Measurements from ENCODE around the gene PDK4.
"Not testable (repeated sequence)": the region's sequence is repeated elsewhere in the genome, so short reads cannot be mapped to it uniquely, and the experiment has no call there.

The PDK4 gene

GRCh38 chr7:95604397-95604796 is 8.1 kb upstream of the PDK4 start:
- not testable (repeated sequence) for DNase-seq

DNA sequence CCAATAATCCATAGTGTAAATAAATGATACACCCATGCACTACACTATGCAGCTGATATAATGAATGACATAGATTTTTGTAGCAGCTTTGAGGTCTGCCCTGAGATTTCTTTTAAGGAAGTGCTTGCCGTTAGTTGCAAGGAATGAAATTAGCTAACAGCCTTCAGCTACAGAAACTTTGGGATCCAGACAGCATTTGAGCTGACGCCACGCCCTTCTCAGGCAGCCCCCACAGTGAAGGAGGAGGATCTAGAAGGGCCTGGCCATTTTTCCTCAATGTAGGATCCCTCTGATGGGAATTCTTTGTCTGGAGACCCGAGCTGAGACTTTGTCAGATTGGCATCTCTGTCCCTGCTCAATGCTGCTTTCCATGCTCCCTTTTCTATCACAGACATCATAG is 6.1 kb upstream of the PDK4 start:
- DNase-seq = no peak

- DNase-seq = no peak
These were observed 5.0 kb upstream of the PDK4 start for GRCh38 chr7:95601316-95601715.

DNA sequence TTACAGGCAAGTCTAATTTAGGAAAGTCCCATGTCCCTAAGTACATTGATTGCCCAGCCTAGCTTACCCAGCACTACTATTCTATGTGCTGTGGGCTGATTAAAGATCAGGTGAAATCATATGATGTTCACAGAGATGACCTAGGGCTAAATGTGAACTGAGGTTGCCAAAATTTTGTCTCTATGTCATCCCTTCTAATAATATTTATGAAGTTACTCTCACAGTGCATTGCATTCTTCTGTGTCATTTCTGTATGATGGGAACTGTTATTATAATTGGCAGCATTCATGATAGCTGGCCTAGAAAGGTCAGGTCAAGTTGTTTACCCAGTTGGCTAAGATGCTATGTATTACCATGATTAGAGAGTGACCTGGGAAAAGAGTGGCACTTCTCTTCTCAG is 2.8 kb upstream of the PDK4 start:
- DNase-seq = no peak

DNA sequence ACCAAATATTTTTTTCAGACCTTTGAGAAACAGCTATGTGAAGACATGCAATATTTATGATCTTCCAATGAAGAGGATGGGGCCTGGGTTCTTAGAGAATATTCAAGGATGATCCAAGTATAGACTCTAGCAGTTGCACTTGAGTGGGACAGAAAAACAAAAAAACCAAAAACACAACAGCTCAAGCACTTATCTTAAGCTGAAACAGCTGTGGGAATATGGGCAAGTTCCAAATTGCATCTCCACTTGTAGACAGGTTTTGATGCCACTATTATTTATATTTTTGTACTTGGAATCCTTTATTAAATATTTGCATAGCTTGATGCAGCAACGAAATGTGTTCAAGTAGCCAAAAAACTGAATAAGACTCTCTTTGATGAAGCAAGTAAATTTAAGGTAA is 2.2 kb upstream of the PDK4 start:
- DNase-seq = no peak

DNA sequence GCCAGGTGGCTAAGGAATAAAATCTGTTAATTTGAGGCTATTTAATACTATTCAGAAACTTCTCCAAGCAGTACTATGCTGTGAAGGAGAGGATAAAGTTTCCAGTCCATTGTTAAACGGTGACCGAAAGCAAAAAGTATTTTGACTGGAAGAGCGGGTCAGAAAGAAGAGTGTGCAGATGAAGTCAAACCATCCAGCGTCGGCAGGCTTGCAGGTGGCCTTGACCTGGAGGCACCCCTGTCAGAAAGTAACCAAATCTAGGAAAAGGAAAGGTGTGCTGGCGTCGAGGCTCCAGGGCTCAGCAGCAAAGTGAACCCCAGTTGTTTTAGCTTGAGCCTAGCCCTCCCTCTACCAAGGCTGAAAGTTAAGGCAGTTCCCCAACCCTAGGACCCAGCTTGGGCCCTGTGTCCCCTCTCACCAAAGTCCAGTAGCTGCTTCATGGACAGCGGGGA is 544 bp downstream of the PDK4 start:
- DNase-seq = peak; percentile 65

- no peak for DNase-seq
These were observed 2.1 kb downstream of the PDK4 start for GRCh38 chr7:95594185-95594584.

- DNase-seq = no peak
These were observed 3.0 kb downstream of the PDK4 start for GRCh38 chr7:95593343-95593742.

GRCh38 chr7:95592570-95592969 is 3.7 kb downstream of the PDK4 start:
- no peak for DNase-seq

DNA sequence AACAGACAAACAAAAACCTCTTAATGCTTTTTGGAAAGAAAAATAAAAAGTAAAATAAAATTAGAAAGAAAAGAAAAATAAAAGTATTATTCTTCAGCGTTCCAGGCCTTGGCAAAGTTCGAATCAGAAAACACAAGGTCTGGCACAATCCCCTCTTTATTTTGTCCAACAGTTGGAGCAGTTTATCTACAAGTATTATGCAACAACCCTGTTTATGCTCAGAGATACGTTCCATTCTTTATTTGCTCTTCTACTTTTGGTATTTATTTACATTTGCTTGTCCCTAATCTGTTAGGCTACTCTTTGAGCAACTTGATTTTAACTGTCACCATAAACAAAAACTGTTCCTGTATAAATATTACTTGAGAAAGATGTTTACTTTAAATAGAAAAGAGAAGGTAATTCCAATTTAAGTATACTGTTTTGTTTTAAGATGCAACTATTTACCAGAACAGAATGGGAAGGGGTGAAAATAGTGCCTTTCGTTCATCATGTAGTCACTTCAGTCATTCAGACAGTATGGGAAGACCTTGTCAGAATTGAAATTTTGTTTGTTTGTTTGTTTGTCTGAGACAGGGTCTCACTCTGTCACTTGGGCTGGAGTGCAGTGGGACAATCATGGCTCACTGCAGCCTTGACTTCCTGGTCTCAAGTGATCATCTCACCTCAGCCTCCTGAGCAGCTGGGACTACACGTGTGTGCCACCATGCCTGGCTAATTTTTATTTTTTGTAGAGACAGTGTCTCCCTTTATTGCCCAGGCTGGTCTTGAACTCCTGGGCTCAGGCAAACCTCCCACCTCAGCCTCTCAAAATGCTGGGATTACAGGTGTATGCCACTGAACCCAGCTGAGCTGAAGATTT is 5.7 kb downstream of the PDK4 start:
- no peak for DNase-seq

DNA sequence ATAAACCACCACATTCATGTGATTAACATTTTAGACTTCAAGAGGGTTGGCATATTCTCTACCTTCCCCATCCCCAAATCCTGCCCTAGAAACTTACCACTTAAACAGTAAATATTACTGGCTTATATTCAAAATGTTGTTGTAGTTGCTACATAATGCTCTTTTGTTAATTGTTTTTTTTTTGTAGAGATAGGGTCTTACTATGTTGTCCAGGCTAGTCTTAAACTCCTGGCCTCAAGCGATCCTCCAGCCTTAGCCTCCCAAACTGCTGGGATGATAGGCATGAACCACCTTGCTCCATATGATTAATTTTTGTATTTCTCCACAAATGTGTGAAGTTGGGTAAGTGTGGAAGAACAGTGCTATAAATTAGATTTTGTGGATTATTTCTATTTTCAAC is 6.5 kb downstream of the PDK4 start:
- no peak for DNase-seq

- DNase-seq = no peak
These were observed 7.3 kb downstream of the PDK4 start for GRCh38 chr7:95589031-95589430.

DNA sequence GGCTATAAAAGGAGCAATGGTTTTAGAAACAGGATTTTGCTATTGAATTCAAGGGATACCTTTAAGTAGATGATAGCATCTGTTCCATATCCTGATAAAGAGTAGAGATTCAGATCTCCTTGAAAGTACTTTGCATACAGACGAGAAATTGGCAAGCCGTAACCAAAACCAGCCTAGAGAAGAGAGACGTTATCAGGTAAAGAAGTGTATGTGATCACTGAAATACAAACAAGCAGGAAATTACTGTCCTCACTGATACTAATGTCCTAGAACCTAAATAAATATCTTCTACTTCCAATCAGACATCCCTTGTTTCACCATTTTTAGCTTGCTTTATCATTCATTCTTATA is 9.4 kb downstream of the PDK4 start:
- DNase-seq = no peak

GRCh38 chr7:95585426-95585789 is 10.9 kb downstream of the PDK4 start:
- no peak for DNase-seq

GRCh38 chr7:95584769-95585425 is 11.4 kb downstream of the PDK4 start:
- no peak for DNase-seq

DNA sequence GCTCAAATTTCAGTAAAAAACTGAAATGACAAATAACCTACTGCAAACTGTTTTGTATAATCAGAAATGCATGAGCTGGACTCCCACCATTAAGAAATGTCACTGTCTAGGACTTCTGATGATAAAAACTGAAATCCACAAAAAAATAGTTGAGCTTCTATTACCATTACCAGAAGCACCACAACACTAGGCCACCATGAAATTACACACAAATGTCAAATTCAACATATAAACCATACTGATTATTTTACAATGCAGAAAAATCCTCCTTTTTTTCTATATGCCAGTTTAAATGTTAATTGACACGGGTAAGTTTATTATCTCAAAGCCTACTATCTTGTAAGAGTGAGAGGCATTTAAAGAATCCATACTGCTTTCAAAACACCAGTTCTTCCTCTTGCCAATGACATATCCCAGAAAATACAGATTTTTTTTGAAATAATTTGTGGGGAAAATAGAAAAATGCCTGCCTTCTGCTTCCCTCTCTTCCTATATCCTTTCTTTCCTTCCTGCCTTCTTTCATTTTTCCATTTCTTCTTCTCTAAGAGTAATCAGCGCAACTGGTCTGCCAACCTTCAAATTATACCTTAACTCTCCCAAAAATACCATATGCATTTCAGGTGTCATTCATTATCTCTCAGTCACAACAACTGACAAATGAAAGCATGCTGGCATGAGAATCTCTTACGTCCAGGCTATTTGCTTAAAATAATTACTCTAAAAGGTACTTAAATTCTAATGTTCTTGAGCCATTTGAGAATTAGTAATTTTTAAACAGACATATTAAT is 12.3 kb downstream of the PDK4 start:
- no peak for DNase-seq

- no peak for DNase-seq
These were observed 13.6 kb downstream of the PDK4 start for GRCh38 chr7:95582578-95583293.

- no peak for DNase-seq
These were observed 14.8 kb downstream of the PDK4 start for GRCh38 chr7:95581467-95581866.

- no peak for DNase-seq
These were observed 17.0 kb downstream of the PDK4 start for GRCh38 chr7:95579318-95579717.

DNA sequence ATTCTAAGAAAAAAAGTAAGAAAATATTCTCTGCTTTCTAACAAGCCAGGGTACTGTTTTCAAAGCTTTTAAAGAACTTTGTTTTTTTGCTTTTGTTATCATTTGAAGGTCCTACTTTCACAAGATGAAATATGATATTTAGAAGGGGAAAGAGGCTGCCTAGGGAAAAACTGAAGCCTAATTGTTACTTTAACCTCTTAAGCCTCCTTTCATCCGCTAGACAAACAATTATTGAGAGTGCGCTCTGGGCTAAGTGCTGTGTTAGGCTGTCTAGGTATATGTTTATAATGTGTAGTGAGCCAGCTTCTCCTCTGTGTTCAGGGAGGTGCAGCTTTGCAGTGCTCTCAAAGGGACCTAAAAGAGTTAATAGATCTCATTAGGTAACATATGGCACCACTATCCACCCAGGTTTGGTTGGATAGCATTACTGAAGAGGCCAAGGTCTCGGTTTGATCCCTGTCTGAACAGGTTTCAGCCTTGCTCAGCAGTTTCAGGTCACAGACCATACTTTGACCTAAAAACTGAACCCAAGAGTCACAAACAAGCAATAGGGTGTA is 17.9 kb downstream of the PDK4 start:
- no peak for DNase-seq

DNA sequence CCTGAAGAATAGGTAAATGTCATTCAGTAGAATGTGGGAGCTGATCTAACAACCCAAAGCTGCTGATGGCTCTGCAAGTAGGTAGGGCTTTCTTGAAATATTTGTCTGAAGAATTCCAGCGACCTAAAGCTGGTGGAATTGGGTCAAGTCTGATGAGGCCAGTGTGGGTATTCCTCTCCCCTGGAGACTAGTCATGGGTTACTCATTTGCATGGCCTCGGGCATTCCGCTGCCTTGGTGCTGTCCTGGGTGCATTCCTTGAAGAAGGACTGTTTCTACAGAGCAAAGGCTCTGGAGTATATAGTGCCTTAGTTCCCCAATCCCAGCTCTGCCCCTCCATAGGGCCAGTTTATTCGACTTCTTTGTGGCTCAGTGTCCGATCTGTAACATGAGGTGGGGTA is 19.2 kb downstream of the PDK4 start:
- no peak for DNase-seq

DNA sequence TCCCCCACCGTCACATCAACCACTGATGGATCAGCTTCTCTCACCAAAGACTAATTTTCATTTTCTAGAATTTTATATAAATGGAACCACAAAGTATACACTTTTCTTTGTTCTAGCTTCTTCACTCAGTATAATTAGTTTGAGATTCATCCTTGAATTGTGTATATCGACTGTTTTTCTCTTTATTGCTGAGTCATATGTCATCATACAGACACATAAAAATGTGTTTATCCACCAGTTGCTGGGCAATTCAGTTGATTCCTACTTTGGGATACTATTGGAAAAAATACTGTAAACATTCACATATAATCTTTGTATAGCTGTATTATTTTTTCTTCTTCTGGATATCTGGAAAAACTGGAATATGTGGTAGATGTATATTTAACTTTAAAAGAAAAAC is 26.6 kb downstream of the PDK4 start:
- no peak for DNase-seq

DNA sequence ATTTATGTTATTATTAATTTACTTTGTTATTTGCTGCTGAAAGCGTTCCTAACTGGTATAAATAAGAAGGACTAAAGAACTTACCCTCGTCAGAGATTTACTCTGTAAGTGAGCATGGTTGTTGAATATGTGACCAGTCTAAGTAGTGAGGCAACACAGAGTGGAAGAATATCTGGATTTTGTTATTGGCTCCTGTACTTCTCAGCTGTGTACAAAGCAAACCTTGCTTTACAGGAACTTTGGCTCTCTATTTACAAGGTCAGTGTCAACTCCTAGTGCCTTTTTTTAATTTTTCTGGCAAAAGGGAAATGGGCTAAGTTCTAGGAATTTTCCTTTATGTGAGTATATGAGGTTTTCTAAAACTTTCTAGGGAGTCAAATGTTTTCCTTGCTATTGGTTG is 35.6 kb downstream of the PDK4 start:
- no peak for DNase-seq

Data from eye (tissue), 1 donor.